HG02973 (cell line): ENCODE measurements around the gene IRGQ.

Source experiments
- ATAC-seq: cut with Tn5 transposase; IDR thresholded peaks from one replicate; pipeline ENCODE4 v1.9.1; 2021; ENCODE audit warnings: moderate library complexity; ENCODE audit not compliant: unreplicated experiment

The IRGQ gene

GRCh38 chr19:43546581-43546980 lies 49.4 kb downstream of the IRGQ start:
- no peak for ATAC-seq

GRCh38 chr19:43545981-43546380 lies 50.0 kb downstream of the IRGQ start:
- ATAC-seq, result no peak

- ATAC-seq, result no peak
Measured at GRCh38 chr19:43545276-43545675, 50.7 kb downstream of the IRGQ start.

GRCh38 chr19:43544077-43544476 lies 51.9 kb downstream of the IRGQ start:
- ATAC-seq, result no peak

GRCh38 chr19:43541920-43542650 lies 53.8 kb downstream of the IRGQ start:
- ATAC-seq, result no peak

GRCh38 chr19:43540381-43540780 lies 55.6 kb downstream of the IRGQ start:
- ATAC-seq, result no peak

GRCh38 chr19:43538922-43539321 lies 57.0 kb downstream of the IRGQ start:
- ATAC-seq, result no peak

GRCh38 chr19:43534816-43535761 lies 60.8 kb downstream of the IRGQ start:
- ATAC-seq, result no peak
